Brain microvascular endothelial cell (primary cell): ENCODE measurements around the gene FITM1.

Experiments
- DNase-seq: peaks from one replicate; pipeline ENCODE4 v3.0.0-alpha.2; 2020
- H3K27ac ChIP-seq: fragments of 250-450 bp; sonication (Bioruptor Pico); 2 replicates; pipeline ENCODE4 v1.5.1; 2020; ENCODE audit warnings: mild to moderate bottlenecking, moderate library complexity
- H3K27me3 ChIP-seq: fragments of 250-450 bp; sonication (Bioruptor Pico); replicated peaks from 2 replicates; pipeline ENCODE4 v1.5.1; 2020; ENCODE audit warnings: mild to moderate bottlenecking
- H3K36me3 ChIP-seq: fragments of 250-450 bp; sonication (Bioruptor Pico); replicated peaks from 2 replicates; pipeline ENCODE4 v1.5.1; 2020; ENCODE audit warnings: mild to moderate bottlenecking
- H3K4me3 ChIP-seq: 2 replicates; pipeline ENCODE4 v1.5.1; 2011; ENCODE audit warnings: low read depth, mild to moderate bottlenecking, control low read depth, low read length, moderate library complexity
- CTCF ChIP-seq: IDR thresholded peaks from 2 replicates; pipeline ENCODE4 v1.5.1; 2011; ENCODE audit warnings: low read depth, mild to moderate bottlenecking, moderate library complexity, low read length, control low read depth, inconsistent platforms; ENCODE audit errors: missing control alignments
- in situ Hi-C: cut with HindIII; loops from 2 replicates; pipeline ENCODE4 v1.10.0; 2017; ENCODE audit warnings: low sequenced_read_pairs, low pct_ligation_motif_present

Gene FITM1

GRCh38 chr14:24129410-24129998 is 955 bp upstream of the FITM1 start:
- Histone ChIP-seq H3K36me3 (no peaks in the 10 kb centered on the region), H3K4me3 (no peak overlapping the region), H3K27ac (no peak overlapping the region), H3K27me3 (no peaks in the 10 kb centered on the region)
- in situ Hi-C loops, result no loop called here
- TF ChIP-seq CTCF, result no peak
- DNase-seq, result no peak

GRCh38 chr14:24130717-24131548 is 474 bp downstream of the FITM1 start:
- no peak for TF ChIP-seq CTCF
- Histone ChIP-seq H3K27ac (no peak overlapping the region), H3K36me3 (no peaks in the 10 kb centered on the region), H3K27me3 (no peaks in the 10 kb centered on the region), H3K4me3 (no peak overlapping the region)
- in situ Hi-C loops, result no loop called here
- DNase-seq, result no peak

- no peak for TF ChIP-seq CTCF
- H3K27ac ChIP-seq, result no peak overlapping the region
- in situ Hi-C loops, result no loop called here
- no peaks in the 10 kb centered on the region for H3K27me3 ChIP-seq
- H3K4me3 ChIP-seq, result no peak overlapping the region
- no peaks in the 10 kb centered on the region for H3K36me3 ChIP-seq
- no peak for DNase-seq
These were observed 1.1 kb downstream of the FITM1 start for GRCh38 chr14:24131549-24131966.

- in situ Hi-C loops, result no loop called here
- no peak overlapping the region for H3K4me3 ChIP-seq
- H3K27me3 ChIP-seq, result no peaks in the 10 kb centered on the region
- TF ChIP-seq CTCF, result no peak
- H3K27ac ChIP-seq, result no peak overlapping the region
- no peak for DNase-seq
- H3K36me3 ChIP-seq, result no peaks in the 10 kb centered on the region
These were observed 1.7 kb downstream of the FITM1 start for GRCh38 chr14:24132061-24132685.

GRCh38 chr14:24132976-24133375 is 2.5 kb downstream of the FITM1 start:
- no peak for TF ChIP-seq CTCF
- H3K27ac ChIP-seq, result no peak overlapping the region
- in situ Hi-C loops, result no loop called here

More at GRCh38 chr14:24132976-24133375, 2.5 kb downstream of the FITM1 start:
- no peak for DNase-seq
- Histone ChIP-seq H3K4me3 (no peak overlapping the region), H3K27me3 (no peaks in the 10 kb centered on the region), H3K36me3 (peaks cover 5% of the 10 kb centered on the region)
